HL-60 (cell line): Measurements from ENCODE around the gene TTC13.

Experiments used
- DNase-seq, 2 experiments: peaks; one replicate each; pipeline ENCODE4 v3.0.0-alpha.2; 2010 to 2020; ENCODE audit warnings: low read depth in 1 of 2, low spot score in 1 of 2
- H3K27ac ChIP-seq: fragments of 250-450 bp; sonication (Bioruptor Pico); replicated peaks from 2 replicates; pipeline ENCODE4 v1.5.1; 2020; ENCODE audit warnings: mild to moderate bottlenecking, moderate library complexity
- H3K27me3 ChIP-seq: fragments of 250-450 bp; sonication (Bioruptor Pico); 2 replicates; pipeline ENCODE4 v1.5.1; 2021; ENCODE audit warnings: mild to moderate bottlenecking, moderate library complexity; ENCODE audit not compliant: insufficient read depth, poor library complexity, severe bottlenecking
- H3K4me3 ChIP-seq: replicated peaks from 2 replicates; pipeline ENCODE4 v1.5.1; 2011; ENCODE audit warnings: mild to moderate bottlenecking, control low read depth, low read length; ENCODE audit not compliant: insufficient read depth
- CTCF ChIP-seq: IDR thresholded peaks from one replicate; pipeline ENCODE4 v1.5.1; 2011; ENCODE audit warnings: low read length, control low read depth, inconsistent platforms; ENCODE audit not compliant: insufficient read depth
- GABPA ChIP-seq: IDR thresholded peaks from 2 replicates; pipeline ENCODE4 v1.6.1; 2012; ENCODE audit warnings: low read depth
- POLR2AphosphoS5 ChIP-seq: IDR thresholded peaks from 2 replicates; pipeline ENCODE4 v1.6.1; 2012; ENCODE audit warnings: low read depth
- REST ChIP-seq: IDR thresholded peaks from 2 replicates; pipeline ENCODE4 v1.6.1; 2012; ENCODE audit warnings: low read depth; ENCODE audit not compliant: insufficient replicate concordance
- SPI1 ChIP-seq: IDR thresholded peaks from 2 replicates; pipeline ENCODE4 v1.6.1; 2012; ENCODE audit warnings: low read depth, mild to moderate bottlenecking, borderline replicate concordance

The TTC13 gene

GRCh38 chr1:230875370-230875769 is 103.3 kb downstream of the TTC13 start:
- no peak overlapping the region for H3K27ac ChIP-seq
- no peak for DNase-seq
- peaks cover 19% of the 10 kb centered on the region for H3K27me3 ChIP-seq
- TF ChIP-seq GABPA (no peak), REST (no peak), CTCF (no peak), SPI1 (no peak), POLR2AphosphoS5 (no peak)
- no peak overlapping the region for H3K4me3 ChIP-seq

GRCh38 chr1:230870916-230871315 is 107.7 kb downstream of the TTC13 start:
- no peak for DNase-seq
- Histone ChIP-seq H3K27me3 (no peaks in the 10 kb centered on the region), H3K27ac (no peak overlapping the region), H3K4me3 (no peak overlapping the region)
- TF ChIP-seq POLR2AphosphoS5 (no peak), REST (no peak), SPI1 (no peak), CTCF (no peak), GABPA (no peak)

GRCh38 chr1:230869500-230869899 is 109.2 kb downstream of the TTC13 start:
- Histone ChIP-seq H3K27me3 (no peaks in the 10 kb centered on the region), H3K4me3 (no peak overlapping the region), H3K27ac (no peak overlapping the region)
- DNase-seq = no peak
- TF ChIP-seq CTCF (no peak), POLR2AphosphoS5 (no peak), SPI1 (no peak), GABPA (no peak), REST (no peak)
